ENCODE measurements around the gene PHKA2. TPM values are rescaled to one million over a fixed set of nuclear protein-coding genes. Genes with fewer than 3 reads are reported as not detected.

PHKA2 gene
- total and polyA plus RNA-seq, 2 experiments from 2014 or later: 26.4 to 35.7 TPM

DNA sequence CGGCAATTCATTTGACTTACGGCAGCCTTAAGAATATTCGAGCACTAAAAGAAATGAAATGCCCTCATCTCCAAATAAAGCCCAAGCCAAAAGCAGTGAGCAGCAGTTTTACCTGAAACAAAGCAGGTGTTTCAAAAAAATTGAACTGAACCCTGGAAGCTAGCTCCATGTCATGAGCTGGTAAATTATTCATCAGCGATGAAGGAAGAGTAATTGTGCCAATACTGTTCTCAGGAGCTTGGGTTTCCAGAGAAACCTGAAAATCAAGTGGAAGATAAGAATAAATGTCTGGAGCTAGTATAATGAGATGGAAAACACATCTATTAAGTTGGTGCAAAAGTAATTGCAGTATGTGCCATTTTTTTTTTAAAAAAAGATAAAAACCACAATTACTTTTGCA, 24.0 kb upstream of the PHKA2 start:
- Histone ChIP-seq H3K9me3 (ENCODE audit: low read depth) (no peaks in the 10 kb centered on the region), H4K20me1 (ENCODE audit: insufficient read depth, poor library complexity, severe bottlenecking) (no peaks in the 10 kb centered on the region), H3K36me3 (replicated peaks; ENCODE audit: insufficient read depth, low read depth) (no peaks in the 10 kb centered on the region), H3K27me3 (no peaks in the 10 kb centered on the region), H3K4me2 (no peak overlapping the region), H3K9me2 (replicated peaks; ENCODE audit: insufficient read depth) (no peaks in the 10 kb centered on the region), H3K4me3 (no peak overlapping the region), H3K79me2 (no peaks in the 10 kb centered on the region), H2AFZ (no peak overlapping the region), H3K27ac (no peak overlapping the region), H3K4me1 (ENCODE audit: insufficient read depth) (no peaks in the 10 kb centered on the region)
- TF ChIP-seq EZH2phosphoT487 (IDR thresholded peaks at IDR 0.05; ENCODE audit: low read depth, severe bottlenecking, unreplicated experiment): no peak
- no peak for TF ChIP-seq CTCF (IDR thresholded peaks at IDR 0.05; ENCODE audit: poor library complexity)
- TF ChIP-seq EZH2 (IDR thresholded peaks at IDR 0.05; ENCODE audit: borderline replicate concordance): no peak
- 87% methylated on average over 4 of the region's 4 CpGs for WGBS (ENCODE audit: low lambda C conversion rate, missing lambda C conversion rate)
- no peak for DNase-seq (ENCODE audit: low spot score)

DNA sequence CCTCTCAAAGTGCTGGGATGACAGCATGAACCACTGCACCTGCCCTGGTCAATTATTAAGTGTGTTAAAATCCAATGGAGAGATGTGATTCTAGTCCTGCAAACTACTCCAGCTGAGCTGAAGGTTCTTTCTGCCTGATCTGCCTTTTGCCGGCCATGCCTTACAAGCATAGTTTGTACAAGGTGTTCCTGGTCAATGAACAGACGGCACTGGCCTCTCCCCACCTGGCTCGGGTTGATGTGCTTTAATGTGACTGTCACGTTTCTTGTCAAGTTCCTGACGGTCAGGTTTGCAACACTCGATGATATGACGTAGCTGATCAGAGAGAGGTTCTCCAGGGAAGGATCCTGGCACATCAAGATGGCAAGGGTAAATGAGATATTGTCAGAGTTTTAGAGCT, 23.1 kb upstream of the PHKA2 start:
- no peak for DNase-seq (ENCODE audit: low spot score)
- no peaks in the 10 kb centered on the region for H4K20me1 ChIP-seq (ENCODE audit: insufficient read depth, poor library complexity, severe bottlenecking)
- no peaks in the 10 kb centered on the region for H3K4me1 ChIP-seq (ENCODE audit: insufficient read depth)

GRCh38 chrX:19005909-19006308, 22.0 kb upstream of the PHKA2 start:
- Histone ChIP-seq H3K4me1 (ENCODE audit: insufficient read depth) (no peaks in the 10 kb centered on the region), H3K27me3 (no peaks in the 10 kb centered on the region), H3K9me3 (ENCODE audit: low read depth) (no peaks in the 10 kb centered on the region), H3K79me2 (no peaks in the 10 kb centered on the region), H3K36me3 (replicated peaks; ENCODE audit: insufficient read depth, low read depth) (no peaks in the 10 kb centered on the region), H3K9me2 (replicated peaks; ENCODE audit: insufficient read depth) (no peaks in the 10 kb centered on the region), H3K27ac (no peak overlapping the region), H4K20me1 (ENCODE audit: insufficient read depth, poor library complexity, severe bottlenecking) (no peaks in the 10 kb centered on the region), H3K4me3 (no peak overlapping the region), H3K4me2 (no peak overlapping the region), H2AFZ (no peak overlapping the region)
- no peak for DNase-seq (ENCODE audit: low spot score)
- WGBS (ENCODE audit: low lambda C conversion rate, missing lambda C conversion rate): 82% methylated on average over 4 of the region's 4 CpGs
- no peak for TF ChIP-seq CTCF (IDR thresholded peaks at IDR 0.05; ENCODE audit: poor library complexity)
- TF ChIP-seq EZH2phosphoT487 (IDR thresholded peaks at IDR 0.05; ENCODE audit: low read depth, severe bottlenecking, unreplicated experiment): no peak
- no peak for TF ChIP-seq EZH2 (IDR thresholded peaks at IDR 0.05; ENCODE audit: borderline replicate concordance)

More for the DNA sequence above, 23.1 kb upstream of the PHKA2 start:
- H3K4me2 ChIP-seq: no peak overlapping the region
- no peaks in the 10 kb centered on the region for H3K79me2 ChIP-seq
- no peak overlapping the region for H3K27ac ChIP-seq
- H3K27me3 ChIP-seq: no peaks in the 10 kb centered on the region
- 76% methylated on average over 7 of the region's 7 CpGs for WGBS (ENCODE audit: low lambda C conversion rate, missing lambda C conversion rate)
- H3K9me2 ChIP-seq (replicated peaks; ENCODE audit: insufficient read depth): no peaks in the 10 kb centered on the region
- H3K9me3 ChIP-seq (ENCODE audit: low read depth): no peaks in the 10 kb centered on the region
- H3K36me3 ChIP-seq (replicated peaks; ENCODE audit: insufficient read depth, low read depth): no peaks in the 10 kb centered on the region
- no peak overlapping the region for H2AFZ ChIP-seq
- TF ChIP-seq EZH2phosphoT487 (IDR thresholded peaks at IDR 0.05; ENCODE audit: low read depth, severe bottlenecking, unreplicated experiment) (no peak), CTCF (IDR thresholded peaks at IDR 0.05; ENCODE audit: poor library complexity) (no peak), EZH2 (IDR thresholded peaks at IDR 0.05; ENCODE audit: borderline replicate concordance) (no peak)
- H3K4me3 ChIP-seq: no peak overlapping the region

- Histone ChIP-seq H3K27ac (no peak overlapping the region), H3K36me3 (replicated peaks; ENCODE audit: insufficient read depth, low read depth) (no peaks in the 10 kb centered on the region), H3K27me3 (no peaks in the 10 kb centered on the region), H3K9me3 (ENCODE audit: low read depth) (no peaks in the 10 kb centered on the region), H3K4me1 (ENCODE audit: insufficient read depth) (no peaks in the 10 kb centered on the region), H2AFZ (no peak overlapping the region), H3K4me3 (no peak overlapping the region), H4K20me1 (ENCODE audit: insufficient read depth, poor library complexity, severe bottlenecking) (no peaks in the 10 kb centered on the region), H3K79me2 (no peaks in the 10 kb centered on the region), H3K4me2 (no peak overlapping the region), H3K9me2 (replicated peaks; ENCODE audit: insufficient read depth) (no peaks in the 10 kb centered on the region)
- WGBS (ENCODE audit: low lambda C conversion rate, missing lambda C conversion rate): 90% methylated on average over 5 of the region's 5 CpGs
- DNase-seq (ENCODE audit: low spot score): no peak
- TF ChIP-seq EZH2 (IDR thresholded peaks at IDR 0.05; ENCODE audit: borderline replicate concordance) (no peak), EZH2phosphoT487 (IDR thresholded peaks at IDR 0.05; ENCODE audit: low read depth, severe bottlenecking, unreplicated experiment) (no peak), CTCF (IDR thresholded peaks at IDR 0.05; ENCODE audit: poor library complexity) (no peak)
These were observed 19.8 kb upstream of the PHKA2 start for GRCh38 chrX:19003756-19004155.
